DOHH2 (cell line): ENCODE measurements around the gene EIF4E3.
A peak's percentile ranks its signal among the peaks of the same experiment; 100 is the strongest.

Experiments used
- H3F3A ChIP-seq: fragments of 200-600 bp; sonication (generic), shearing (Covaris generic); 2 replicates; pipeline ENCODE4 v1.6.0; 2016; ENCODE audit warnings: antibody characterized with exemption, mild to moderate bottlenecking; ENCODE audit not compliant: control insufficient read depth, insufficient read depth
- H3K27ac ChIP-seq: fragments of 200-600 bp; sonication (generic); 2 replicates; pipeline ENCODE4 v1.5.1; 2014; ENCODE audit warnings: low read depth, mild to moderate bottlenecking, low read length, moderate library complexity
- H3K27me3 ChIP-seq: fragments of 200-600 bp; sonication (generic); 2 replicates; pipeline ENCODE4 v1.6.1; 2014; ENCODE audit warnings: mild to moderate bottlenecking, low read length, mixed read lengths; ENCODE audit not compliant: control insufficient read depth
- H3K36me3 ChIP-seq: fragments of 200-600 bp; sonication (generic); 2 replicates; pipeline ENCODE4 v1.6.1; 2014; ENCODE audit warnings: mild to moderate bottlenecking, low read length, moderate library complexity, mixed read lengths; ENCODE audit not compliant: control insufficient read depth
- H3K4me1 ChIP-seq: fragments of 200-600 bp; sonication (generic); 2 replicates; pipeline ENCODE4 v1.6.1; 2014; ENCODE audit warnings: mild to moderate bottlenecking, low read length, mixed read lengths; ENCODE audit not compliant: control insufficient read depth
- H3K4me2 ChIP-seq: fragments of 200-600 bp; sonication (generic); 2 replicates; pipeline ENCODE4 v1.6.0; 2014; ENCODE audit warnings: mild to moderate bottlenecking, low read length, moderate library complexity
- H3K4me3 ChIP-seq: fragments of 200-600 bp; sonication (generic); 2 replicates; pipeline ENCODE4 v1.5.1; 2014; ENCODE audit warnings: mild to moderate bottlenecking, low read length, mixed read lengths
- H3K79me2 ChIP-seq: fragments of 200-600 bp; sonication (generic); 2 replicates; pipeline ENCODE4 v1.6.1; 2014; ENCODE audit warnings: mild to moderate bottlenecking, low read length, mixed read lengths; ENCODE audit not compliant: control insufficient read depth
- H3K9me2 ChIP-seq: fragments of 200-600 bp; sonication (generic); replicated peaks from 2 replicates; pipeline ENCODE4 v1.6.1; 2014; ENCODE audit warnings: mild to moderate bottlenecking, low read length, mixed read lengths; ENCODE audit not compliant: control insufficient read depth
- H3K9me3 ChIP-seq: fragments of 200-600 bp; sonication (generic); 2 replicates; pipeline ENCODE4 v1.6.1; 2014; ENCODE audit warnings: antibody characterized with exemption, low read length, mixed read lengths; ENCODE audit not compliant: control insufficient read depth, insufficient read depth
- H4K20me1 ChIP-seq: fragments of 200-600 bp; sonication (generic); 2 replicates; pipeline ENCODE4 v1.6.0; 2014; ENCODE audit warnings: low read depth, mild to moderate bottlenecking, antibody characterized with exemption, low read length, moderate library complexity; ENCODE audit not compliant: control insufficient read depth, insufficient read depth
- CTCF ChIP-seq: fragments of 200-600 bp; sonication (generic); IDR thresholded peaks from one replicate; pipeline ENCODE4 v1.5.1; 2014; ENCODE audit warnings: antibody characterized with exemption, mild to moderate bottlenecking, low read depth, low read length; ENCODE audit not compliant: poor library complexity, severe bottlenecking
- EZH2phosphoT487 ChIP-seq: fragments of 200-600 bp; sonication (generic); IDR thresholded peaks from 2 replicates; pipeline ENCODE4 v1.6.1; 2017; ENCODE audit warnings: borderline replicate concordance, mild to moderate bottlenecking, antibody characterized with exemption, low read length, moderate library complexity, mixed read lengths

Gene EIF4E3

GRCh38 chr3:71692139-71692538, 33.1 kb downstream of the EIF4E3 start:
- H3K4me1 ChIP-seq: no peaks in the 10 kb centered on the region
- H3K9me2 ChIP-seq: no peaks in the 10 kb centered on the region
- H4K20me1 ChIP-seq: no peaks in the 10 kb centered on the region
- TF ChIP-seq EZH2phosphoT487: no peak
- TF ChIP-seq CTCF: no peak
- no peaks in the 10 kb centered on the region for H3K79me2 ChIP-seq
- no peaks in the 10 kb centered on the region for H3K9me3 ChIP-seq
- no peak overlapping the region for H3K27ac ChIP-seq
- no peak overlapping the region for H3K4me2 ChIP-seq
- H3K4me3 ChIP-seq: no peak overlapping the region
- H3F3A ChIP-seq: no peaks in the 10 kb centered on the region
- no peaks in the 10 kb centered on the region for H3K36me3 ChIP-seq
- peaks cover 17% of the 10 kb centered on the region for H3K27me3 ChIP-seq

GRCh38 chr3:71690341-71690841, 34.8 kb downstream of the EIF4E3 start:
- Histone ChIP-seq H3K36me3 (no peaks in the 10 kb centered on the region), H3K79me2 (no peaks in the 10 kb centered on the region), H3K9me2 (no peaks in the 10 kb centered on the region), H4K20me1 (no peaks in the 10 kb centered on the region), H3K27me3 (peaks cover 17% of the 10 kb centered on the region), H3K27ac (no peak overlapping the region), H3K4me2 (no peak overlapping the region), H3K9me3 (no peaks in the 10 kb centered on the region), H3K4me1 (no peaks in the 10 kb centered on the region), H3F3A (no peaks in the 10 kb centered on the region), H3K4me3 (no peak overlapping the region)
- TF ChIP-seq CTCF: no peak
- no peak for TF ChIP-seq EZH2phosphoT487

GRCh38 chr3:71689291-71689690, 35.9 kb downstream of the EIF4E3 start:
- Histone ChIP-seq H3K9me3 (no peaks in the 10 kb centered on the region), H3K4me3 (no peak overlapping the region), H3K27me3 (peaks cover 20% of the 10 kb centered on the region), H3K4me2 (no peak overlapping the region), H3F3A (no peaks in the 10 kb centered on the region), H4K20me1 (no peaks in the 10 kb centered on the region), H3K9me2 (no peaks in the 10 kb centered on the region), H3K79me2 (no peaks in the 10 kb centered on the region), H3K4me1 (no peaks in the 10 kb centered on the region), H3K27ac (no peak overlapping the region), H3K36me3 (no peaks in the 10 kb centered on the region)
- no peak for TF ChIP-seq EZH2phosphoT487
- peak; percentile 14 for TF ChIP-seq CTCF
